ENCODE measurements around the gene UCKL1. TPM values are rescaled to one million over a fixed set of nuclear protein-coding genes. Genes with fewer than 3 reads are reported as not detected.

The UCKL1 gene
- total RNA-seq, 1 donor from 2014 or later, result 10.8 TPM

DNA sequence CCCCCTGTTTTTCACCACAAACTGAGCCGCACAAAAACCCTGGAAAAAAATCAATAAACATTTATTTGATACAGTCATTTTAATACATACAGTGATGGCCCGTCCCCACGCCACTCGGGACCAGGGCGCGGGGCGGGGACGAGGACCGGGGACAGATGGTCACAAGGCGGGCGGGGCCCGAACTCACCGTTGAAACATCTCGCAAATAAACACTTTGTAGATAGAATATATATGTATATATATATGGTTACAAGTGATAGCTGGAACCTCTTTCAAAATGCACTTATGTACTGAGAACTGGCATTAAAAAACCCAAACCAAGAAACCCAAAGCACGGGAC, 418 bp upstream of the UCKL1 start:
- no peak overlapping the region for H2AFZ ChIP-seq (replicated peaks)
- peaks cover 45% of the 10 kb centered on the region for H3K79me2 ChIP-seq (ENCODE audit: low read depth)
- peak overlapping the region; percentile 100 for H3K4me3 ChIP-seq
- H3K4me3 Mint-ChIP-seq, result peak overlapping the region; percentile 86
- peaks cover 2% of the 10 kb centered on the region for H3K27me3 Mint-ChIP-seq (ENCODE audit: insufficient read depth, low read depth)
- peaks cover 24% of the 10 kb centered on the region for H3K4me1 ChIP-seq
- H3F3A ChIP-seq (ENCODE audit: low read depth), result peaks cover 31% of the 10 kb centered on the region
- no peak overlapping the region for H3K9ac ChIP-seq
- TF ChIP-seq, protein P1, sequence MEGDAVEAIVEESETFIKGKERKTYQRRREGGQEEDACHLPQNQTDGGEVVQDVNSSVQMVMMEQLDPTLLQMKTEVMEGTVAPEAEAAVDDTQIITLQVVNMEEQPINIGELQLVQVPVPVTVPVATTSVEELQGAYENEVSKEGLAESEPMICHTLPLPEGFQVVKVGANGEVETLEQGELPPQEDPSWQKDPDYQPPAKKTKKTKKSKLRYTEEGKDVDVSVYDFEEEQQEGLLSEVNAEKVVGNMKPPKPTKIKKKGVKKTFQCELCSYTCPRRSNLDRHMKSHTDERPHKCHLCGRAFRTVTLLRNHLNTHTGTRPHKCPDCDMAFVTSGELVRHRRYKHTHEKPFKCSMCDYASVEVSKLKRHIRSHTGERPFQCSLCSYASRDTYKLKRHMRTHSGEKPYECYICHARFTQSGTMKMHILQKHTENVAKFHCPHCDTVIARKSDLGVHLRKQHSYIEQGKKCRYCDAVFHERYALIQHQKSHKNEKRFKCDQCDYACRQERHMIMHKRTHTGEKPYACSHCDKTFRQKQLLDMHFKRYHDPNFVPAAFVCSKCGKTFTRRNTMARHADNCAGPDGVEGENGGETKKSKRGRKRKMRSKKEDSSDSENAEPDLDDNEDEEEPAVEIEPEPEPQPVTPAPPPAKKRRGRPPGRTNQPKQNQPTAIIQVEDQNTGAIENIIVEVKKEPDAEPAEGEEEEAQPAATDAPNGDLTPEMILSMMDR (IDR thresholded peaks at IDR 0.05), result no peak
- no peak for TF ChIP-seq EZH2phosphoT487 (IDR thresholded peaks at IDR 0.05)
- no peak for TF ChIP-seq EZH2 (IDR thresholded peaks at IDR 0.05)
- DNase-seq (ENCODE audit: low spot score), result no peak
- H3K27me3 ChIP-seq, result no peaks in the 10 kb centered on the region
- peaks cover 5% of the 10 kb centered on the region for H3K36me3 Mint-ChIP-seq
- H3K27ac ChIP-seq, result no peak overlapping the region
- H3K9me3 ChIP-seq (ENCODE audit: low read depth), result no peaks in the 10 kb centered on the region
- peak overlapping the region; percentile 81 for H3K4me2 ChIP-seq
- H3K4me1 Mint-ChIP-seq, result peaks cover 25% of the 10 kb centered on the region
- H4K20me1 ChIP-seq (ENCODE audit: low read depth), result peaks cover 55% of the 10 kb centered on the region
- no peaks in the 10 kb centered on the region for H3K9me3 Mint-ChIP-seq
- H3K36me3 ChIP-seq, result no peaks in the 10 kb centered on the region
- no peak overlapping the region for H3K27ac Mint-ChIP-seq

DNA sequence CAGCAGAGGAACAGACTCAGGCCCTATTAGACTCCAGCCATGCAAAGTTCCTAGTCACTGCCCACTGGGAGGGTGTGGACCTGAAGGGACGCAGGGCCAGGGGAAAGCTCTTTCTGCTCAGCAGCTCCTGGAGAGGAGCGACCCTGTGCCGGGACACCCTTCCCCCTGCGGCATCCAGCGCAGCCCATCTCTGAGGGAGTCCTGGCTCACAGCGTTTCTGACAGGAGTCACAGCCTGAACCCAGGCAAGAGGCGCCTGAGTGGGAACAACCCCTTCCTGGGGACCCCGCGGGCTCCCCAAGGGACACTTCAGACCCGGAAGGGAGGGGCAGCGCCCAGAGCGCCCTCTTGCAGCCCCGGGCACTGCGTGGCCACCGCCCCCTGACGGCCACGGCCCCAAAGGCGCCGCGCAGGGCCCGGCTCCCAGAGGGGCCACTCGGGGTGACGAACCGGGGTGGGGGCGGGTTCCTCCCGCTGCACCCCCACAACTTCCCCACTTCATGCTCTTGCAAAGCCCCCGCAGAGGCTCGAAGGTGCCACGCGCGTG, 862 bp downstream of the UCKL1 start:
- Histone ChIP-seq H2AFZ (replicated peaks) (peak overlapping the region; percentile 96), H3K36me3 (no peaks in the 10 kb centered on the region), H3K4me3 (peak overlapping the region; percentile 100), H3K27me3 (no peaks in the 10 kb centered on the region), H3K9me3 (ENCODE audit: low read depth) (no peaks in the 10 kb centered on the region), H3K27ac (no peak overlapping the region), H3F3A (ENCODE audit: low read depth) (peaks cover 31% of the 10 kb centered on the region), H3K79me2 (ENCODE audit: low read depth) (peaks cover 58% of the 10 kb centered on the region), H4K20me1 (ENCODE audit: low read depth) (peaks cover 67% of the 10 kb centered on the region), H3K4me1 (peaks cover 24% of the 10 kb centered on the region), H3K9ac (peak overlapping the region; percentile 93), H3K4me2 (peak overlapping the region; percentile 100)
- Mint-ChIP-seq H3K4me1 (peaks cover 25% of the 10 kb centered on the region), H3K27me3 (ENCODE audit: insufficient read depth, low read depth) (peaks cover 2% of the 10 kb centered on the region), H3K36me3 (peaks cover 5% of the 10 kb centered on the region), H3K27ac (no peak overlapping the region), H3K4me3 (peak overlapping the region; percentile 87), H3K9me3 (no peaks in the 10 kb centered on the region)
- TF ChIP-seq EZH2 (IDR thresholded peaks at IDR 0.05), result no peak
- TF ChIP-seq, protein P1 (IDR thresholded peaks at IDR 0.05), result peak; percentile 54
- DNase-seq (ENCODE audit: low spot score), result peak; percentile 70

DNA sequence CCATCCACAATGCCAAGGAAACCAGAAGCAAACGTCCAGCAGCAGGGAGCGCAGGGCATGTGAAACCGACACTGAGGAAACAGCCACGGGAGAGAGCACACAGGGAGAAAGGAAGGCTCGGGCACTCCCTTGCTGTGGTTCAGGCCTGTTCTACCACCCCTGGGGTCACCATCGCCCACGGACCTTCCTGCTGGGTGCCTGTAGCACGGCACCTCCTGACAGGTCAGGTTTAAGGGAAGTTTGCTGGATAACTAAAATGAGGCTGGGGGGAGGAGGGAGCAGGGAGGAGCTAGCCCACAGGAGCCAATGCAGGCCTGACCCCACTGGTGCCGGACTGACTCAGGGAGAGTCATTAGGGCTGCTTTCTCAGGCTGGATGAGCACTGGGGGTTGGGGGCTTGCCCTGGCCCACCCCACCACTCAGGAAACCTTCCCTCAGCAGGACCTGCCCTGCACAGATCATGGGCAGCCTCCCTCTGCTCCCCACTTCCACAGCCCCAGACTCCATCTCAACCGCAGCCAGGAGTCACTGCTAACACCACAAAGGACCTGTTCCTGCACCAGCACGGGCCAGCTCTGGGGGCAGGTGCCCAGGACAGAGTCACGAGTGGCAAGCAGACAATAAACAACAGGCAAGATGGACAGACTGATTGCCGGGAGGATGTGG, 2.3 kb downstream of the UCKL1 start:
- Mint-ChIP-seq H3K4me3 (peak overlapping the region; percentile 87), H3K27ac (no peak overlapping the region), H3K36me3 (peaks cover 3% of the 10 kb centered on the region), H3K4me1 (peaks cover 32% of the 10 kb centered on the region), H3K27me3 (ENCODE audit: insufficient read depth, low read depth) (peaks cover 5% of the 10 kb centered on the region), H3K9me3 (no peaks in the 10 kb centered on the region)
- H3K4me3 ChIP-seq, result no peak overlapping the region
- peaks cover 75% of the 10 kb centered on the region for H4K20me1 ChIP-seq (ENCODE audit: low read depth)
- no peak overlapping the region for H3K9ac ChIP-seq
- TF ChIP-seq, protein P1 (IDR thresholded peaks at IDR 0.05), result no peak
- TF ChIP-seq EZH2phosphoT487 (IDR thresholded peaks at IDR 0.05) (no peak), EZH2 (IDR thresholded peaks at IDR 0.05) (no peak)
- H3K4me2 ChIP-seq, result no peak overlapping the region
- H2AFZ ChIP-seq (replicated peaks), result no peak overlapping the region
- no peak for DNase-seq (ENCODE audit: low spot score)
- H3K79me2 ChIP-seq (ENCODE audit: low read depth), result peaks cover 68% of the 10 kb centered on the region
- H3K27me3 ChIP-seq, result no peaks in the 10 kb centered on the region
- H3K4me1 ChIP-seq, result peaks cover 30% of the 10 kb centered on the region
- peaks cover 41% of the 10 kb centered on the region for H3F3A ChIP-seq (ENCODE audit: low read depth)
- H3K36me3 ChIP-seq, result no peaks in the 10 kb centered on the region
- H3K27ac ChIP-seq, result no peak overlapping the region
- no peaks in the 10 kb centered on the region for H3K9me3 ChIP-seq (ENCODE audit: low read depth)

All from neural progenitor cell (in vitro differentiated cells).